Measurements from ENCODE around the gene SYT15. TPM values are rescaled to one million over a fixed set of nuclear protein-coding genes. Genes with fewer than 3 reads are reported as not detected.

Gene SYT15
- total and polyA plus RNA-seq, 2 of the 13 experiments (the other 11 are each of a cell fraction or from before 2014, with no cell fraction given), result 0.24 to 0.38 TPM

- no peak for DNase-seq (ENCODE audit: low spot score)
- no peak overlapping the region for H2AFZ ChIP-seq (ENCODE audit: low read length)
- intact Hi-C loops (cut with micrococcal nuclease; ENCODE audit: unreplicated experiment) (no loop called here), in situ Hi-C loops (cut with HindIII; ENCODE audit: extremely low pct_ligation_motif_present, low pct_unique_long_range_greater_than_20kb) (no loop called here)
- ChIA-PET POLR2A (no interaction called here), CTCF (ENCODE audit: low intra/inter-chr PET ratio, low total read pairs) (no interaction called here)
- 50% methylated on average over 7 of the region's 7 CpGs for WGBS (ENCODE audit: low lambda C conversion rate)
- no peak for ATAC-seq
- no peak overlapping the region for H3K4me3 ChIP-seq (replicated peaks in 1 of 3; ENCODE audit: insufficient read depth in 1 of 3, low read depth in 2 of 3, low read length in 3 of 3)
- no peak overlapping the region for H3K4me2 ChIP-seq (ENCODE audit: low read depth, low read length)
- no peak for FAIRE-seq
- no peaks in the 10 kb centered on the region for H3K9me3 ChIP-seq (ENCODE audit: low read length)
- H3K36me3 ChIP-seq (replicated peaks in 1 of 2; ENCODE audit: control insufficient read depth in 1 of 2, insufficient read depth in 2 of 2, low read length in 2 of 2), result no peaks in the 10 kb centered on the region
- H3K4me1 ChIP-seq (ENCODE audit: insufficient read depth, low read length), result peaks cover 11% of the 10 kb centered on the region
- no peaks in the 10 kb centered on the region; the same call in 1 of the 2 replicates for H4K20me1 ChIP-seq (ENCODE audit: insufficient read depth, low read length)
- no peaks in the 10 kb centered on the region for H3K79me2 ChIP-seq (ENCODE audit: insufficient read depth, low read length)
- H3K9ac ChIP-seq (ENCODE audit: insufficient read depth, low read depth, low read length), result no peak overlapping the region
- no TSS peak for BruUV-seq (replicated peaks)
- H3K27me3 ChIP-seq (ENCODE audit: control insufficient read depth in 1 of 2, insufficient read depth in 2 of 2, low read length in 2 of 2), result peaks cover 16 to 77% of the 10 kb centered on the region in 2 experiments
- no peak overlapping the region for H3K27ac ChIP-seq (ENCODE audit: extremely low read length, insufficient read depth, low read length)
- TF ChIP-seq HHEX (CRISPR knock-in tag; IDR thresholded peaks at IDR 0.05) (no peak), NFE2L1 (CRISPR knock-in tag; IDR thresholded peaks at IDR 0.05; ENCODE audit: borderline replicate concordance) (no peak), PAWR (CRISPR knock-in tag; IDR thresholded peaks at IDR 0.05; ENCODE audit: borderline replicate concordance) (no peak), LBX2 (CRISPR knock-in tag; IDR thresholded peaks at IDR 0.05; ENCODE audit: borderline replicate concordance) (no peak), ZBTB49 (CRISPR knock-in tag; IDR thresholded peaks at IDR 0.05; ENCODE audit: borderline replicate concordance) (no peak), EHMT2 (IDR thresholded peaks at IDR 0.05; ENCODE audit: borderline replicate concordance, low read depth, low read length) (no peak), PRDM4 (CRISPR knock-in tag; IDR thresholded peaks at IDR 0.05; ENCODE audit: borderline replicate concordance) (no peak), MTF1 (CRISPR knock-in tag; IDR thresholded peaks at IDR 0.05) (no peak), GABPB1 (CRISPR knock-in tag; IDR thresholded peaks at IDR 0.05) (no peak), ZNF775 (CRISPR knock-in tag; IDR thresholded peaks at IDR 0.05; ENCODE audit: borderline replicate concordance) (no peak), ZNF280D (CRISPR knock-in tag; IDR thresholded peaks at IDR 0.05) (no peak), ZNF275 (CRISPR knock-in tag; IDR thresholded peaks at IDR 0.05; ENCODE audit: borderline replicate concordance) (no peak), ZNF549 (CRISPR knock-in tag; IDR thresholded peaks at IDR 0.05) (no peak), MED1 (CRISPR knock-in tag; IDR thresholded peaks at IDR 0.05) (no peak), MEIS2 (CRISPR knock-in tag; IDR thresholded peaks at IDR 0.05) (no peak)
These were observed 24.7 kb upstream of the SYT15 start for GRCh38 chr10:46554166-46554781.
